Urothelium cell line (cell line): ENCODE results near the gene GGA1.

Experiments
- DNase-seq: peaks from one replicate; pipeline ENCODE4 v3.0.0; 2011; ENCODE audit warnings: low spot score, mixed read lengths
- FAIRE-seq: peaks from 2 replicates; lab custom pipeline; 2011; peaks lifted over from hg19 to GRCh38; lab: Jason Lieb, UNC

The GGA1 gene

GRCh38 chr22:37669586-37669985 lies 61.0 kb downstream of the GGA1 start:
- DNase-seq (no peak), FAIRE-seq (peak; percentile 23)

GRCh38 chr22:37672206-37672919 lies 63.7 kb downstream of the GGA1 start:
- FAIRE-seq (peak; percentile 50), DNase-seq (no peak)

GRCh38 chr22:37672920-37673455 lies 64.4 kb downstream of the GGA1 start:
- FAIRE-seq (no peak), DNase-seq (no peak)

GRCh38 chr22:37674248-37674647 lies 65.6 kb downstream of the GGA1 start:
- DNase-seq = no peak
- no peak for FAIRE-seq

GRCh38 chr22:37674951-37675929 lies 66.6 kb downstream of the GGA1 start, which contains the start of gene LGALS1:
LGALS1 (plus strand) TSS chr22:37675636; CDS start chr22:37675703, 67 bp downstream.
- DNase-seq (peak; percentile 98), FAIRE-seq (peak; percentile 88)

- DNase-seq (no peak), FAIRE-seq (no peak)
Measured at GRCh38 chr22:37675930-37676735, 67.5 kb downstream of the GGA1 start.

- peak; percentile 97 for FAIRE-seq
- DNase-seq = peak; percentile 89
Measured at GRCh38 chr22:37676736-37677492, 68.3 kb downstream of the GGA1 start.

GRCh38 chr22:37677493-37677974 lies 68.9 kb downstream of the GGA1 start:
- no peak for FAIRE-seq

GRCh38 chr22:37678372-37678771 lies 69.7 kb downstream of the GGA1 start:
- DNase-seq (no peak), FAIRE-seq (no peak)

More at GRCh38 chr22:37677493-37677974, 68.9 kb downstream of the GGA1 start:
- DNase-seq = no peak

GRCh38 chr22:37679670-37680069 lies 71.0 kb downstream of the GGA1 start:
- DNase-seq = no peak
- FAIRE-seq = peak; percentile 67

GRCh38 chr22:37680191-37680851 lies 71.7 kb downstream of the GGA1 start:
- FAIRE-seq (no peak), DNase-seq (no peak)

- FAIRE-seq (no peak), DNase-seq (no peak)
Measured at GRCh38 chr22:37681001-37681424, 72.4 kb downstream of the GGA1 start.

- DNase-seq (peak; percentile 78), FAIRE-seq (peak; percentile 79)
Measured at GRCh38 chr22:37681556-37682049, 73.0 kb downstream of the GGA1 start.
